GM23248 (cell line): Measurements from ENCODE around the gene B9D2. TPM values are rescaled to one million over a fixed set of nuclear protein-coding genes. Genes with fewer than 3 reads are reported as not detected.
A peak's percentile ranks its signal among the peaks of the same experiment; 100 is the strongest.

ENCODE experiments used
- DNase-seq: peaks from one replicate; pipeline ENCODE4 v3.0.0-alpha.2; 2015
- H2AFZ ChIP-seq: fragments of 200-600 bp; sonication (generic); 2 replicates; pipeline ENCODE4 v1.6.1; 2016; ENCODE audit warnings: antibody characterized with exemption
- H3F3A ChIP-seq: fragments of 200-600 bp; sonication (generic); 2 replicates; pipeline ENCODE4 v1.6.1; 2016; ENCODE audit warnings: mild to moderate bottlenecking, antibody characterized with exemption, mixed run types; ENCODE audit not compliant: insufficient read depth
- H3K27ac ChIP-seq: fragments of 200-600 bp; sonication (generic); 2 replicates; pipeline ENCODE4 v1.5.1; 2016; ENCODE audit warnings: mild to moderate bottlenecking
- H3K27me3 ChIP-seq: fragments of 200-600 bp; sonication (generic); replicated peaks from 2 replicates; pipeline ENCODE4 v1.6.1; 2016; ENCODE audit warnings: mild to moderate bottlenecking; ENCODE audit not compliant: insufficient read depth
- H3K36me3 ChIP-seq: fragments of 200-600 bp; sonication (generic); 2 replicates; pipeline ENCODE4 v1.6.1; 2016; ENCODE audit warnings: low read depth, mild to moderate bottlenecking
- H3K4me1 ChIP-seq: fragments of 200-600 bp; sonication (generic); 2 replicates; pipeline ENCODE4 v1.6.1; 2016; ENCODE audit warnings: mild to moderate bottlenecking; ENCODE audit not compliant: insufficient read depth
- H3K4me2 ChIP-seq: fragments of 200-600 bp; sonication (generic); one replicate; pipeline ENCODE4 v1.6.1; 2016; ENCODE audit warnings: mild to moderate bottlenecking; ENCODE audit not compliant: unreplicated experiment
- H3K4me3 ChIP-seq: fragments of 200-600 bp; sonication (generic); 2 replicates; pipeline ENCODE4 v1.5.1; 2016; ENCODE audit warnings: mild to moderate bottlenecking
- H3K79me2 ChIP-seq: fragments of 200-600 bp; sonication (generic); 2 replicates; pipeline ENCODE4 v1.6.1; 2016; ENCODE audit warnings: mild to moderate bottlenecking; ENCODE audit not compliant: insufficient read depth
- H3K9ac ChIP-seq: fragments of 200-600 bp; sonication (generic); 2 replicates; pipeline ENCODE4 v1.6.1; 2016; ENCODE audit warnings: mild to moderate bottlenecking
- H3K9me2 ChIP-seq: fragments of 200-600 bp; sonication (generic); 2 replicates; pipeline ENCODE4 v1.6.1; 2016; ENCODE audit warnings: mixed run types, mild to moderate bottlenecking, moderate library complexity; ENCODE audit not compliant: insufficient read depth
- H3K9me3 ChIP-seq: fragments of 200-600 bp; sonication (generic); one replicate; pipeline ENCODE4 v1.6.1; 2017; ENCODE audit warnings: low read depth
- H4K20me1 ChIP-seq: fragments of 200-600 bp; sonication (generic); 2 replicates; pipeline ENCODE4 v1.6.0; 2016; ENCODE audit not compliant: insufficient read depth
- EZH2 ChIP-seq: fragments of 200-600 bp; sonication (generic); IDR thresholded peaks from 2 replicates; pipeline ENCODE4 v1.6.1; 2018; ENCODE audit warnings: antibody characterized with exemption, mild to moderate bottlenecking; ENCODE audit not compliant: insufficient read depth, poor library complexity, severe bottlenecking
- EZH2phosphoT487 ChIP-seq: fragments of 200-600 bp; sonication (generic); IDR thresholded peaks from 2 replicates; pipeline ENCODE4 v1.6.1; 2018; ENCODE audit warnings: antibody characterized with exemption, moderate library complexity, mild to moderate bottlenecking, low read depth; ENCODE audit not compliant: insufficient read depth
- WGBS, 2 experiments: methylation state at CpG; one replicate each; pipeline ENCODE4 v1.1.6; 2015 to 2017; ENCODE audit warnings: low lambda C conversion rate in 2 of 2, low coverage in 1 of 2; ENCODE audit errors: missing lambda C conversion rate in 2 of 2; 5-methylcytosine and 5-hydroxymethylcytosine counted together
- in situ Hi-C: fragments of 300-500 bp; cut with MboI; formaldehyde crosslinking; loops from 2 replicates; pipeline ENCODE4 v1.15.0; 2020
- polyA plus RNA-seq: library from polyadenylated mRNA; unstranded; fragments of >200 nt; fragmentation: Nextera tagmentation; extraction: Ambion mirVana; gene quantifications from 2 replicates; pipeline ENCODE4 v1.2.1, GENCODE V29; 2016
- total RNA-seq: library from RNA; depleted of rRNA; stranded (reverse); fragments of >200 nt; shearing (Covaris generic); gene quantifications from 2 replicates; pipeline ENCODE4 v1.2.3, GENCODE V29; 2014

The B9D2 gene
- total and polyA plus RNA-seq, 2 experiments from 2014 or later: 9.6 to 13.2 TPM

GRCh38 chr19:41328842-41329225, 35.1 kb downstream of the B9D2 start:
- no peak for DNase-seq
- Histone ChIP-seq H3K79me2 (peaks cover 31% of the 10 kb centered on the region), H3K4me3 (no peak overlapping the region), H3K4me2 (no peak overlapping the region), H3K9me2 (no peaks in the 10 kb centered on the region), H3K9me3 (no peaks in the 10 kb centered on the region), H3K36me3 (peaks cover 10% of the 10 kb centered on the region; the same call in 1 of the 2 replicates), H2AFZ (no peak overlapping the region), H3K9ac (no peak overlapping the region), H3K27ac (no peak overlapping the region), H3K27me3 (no peaks in the 10 kb centered on the region), H3F3A (peaks cover 46% of the 10 kb centered on the region), H3K4me1 (peaks cover 32% of the 10 kb centered on the region), H4K20me1 (no peaks in the 10 kb centered on the region)
- in situ Hi-C loops: no loop called here
- WGBS, 2 experiments: 95 to 100% methylated on average over 1 of the region's 1 CpG
- TF ChIP-seq EZH2: no peak
- no peak for TF ChIP-seq EZH2phosphoT487

GRCh38 chr19:41328157-41328841, 35.6 kb downstream of the B9D2 start:
- Histone ChIP-seq H3K4me2 (no peak overlapping the region), H3K9ac (no peak overlapping the region), H3K9me2 (no peaks in the 10 kb centered on the region), H3K9me3 (no peaks in the 10 kb centered on the region), H3K27ac (peak overlapping the region; percentile 12; the same call in 1 of the 2 replicates), H3K36me3 (peaks cover 7% of the 10 kb centered on the region; the same call in 1 of the 2 replicates), H3K27me3 (no peaks in the 10 kb centered on the region), H3K4me3 (no peak overlapping the region), H3K4me1 (peaks cover 36% of the 10 kb centered on the region), H3K79me2 (peaks cover 26% of the 10 kb centered on the region), H3F3A (peaks cover 48% of the 10 kb centered on the region), H4K20me1 (no peaks in the 10 kb centered on the region), H2AFZ (no peak overlapping the region)
- no peak for DNase-seq
- in situ Hi-C loops: no loop called here
- WGBS, 2 experiments: 95% methylated on average over 22 of the region's 22 CpGs
- TF ChIP-seq EZH2: no peak
- no peak for TF ChIP-seq EZH2phosphoT487

GRCh38 chr19:41327576-41328156, 36.3 kb downstream of the B9D2 start:
- in situ Hi-C loops: no loop called here
- Histone ChIP-seq H2AFZ (no peak overlapping the region), H3K9me2 (no peaks in the 10 kb centered on the region), H3K9me3 (no peaks in the 10 kb centered on the region), H3K27ac (peak overlapping the region; percentile 100), H3K27me3 (no peaks in the 10 kb centered on the region), H3K4me1 (peaks cover 42% of the 10 kb centered on the region), H3F3A (peaks cover 53% of the 10 kb centered on the region), H3K79me2 (peaks cover 20% of the 10 kb centered on the region), H3K4me3 (no peak overlapping the region), H3K4me2 (no peak overlapping the region), H4K20me1 (no peaks in the 10 kb centered on the region), H3K9ac (no peak overlapping the region), H3K36me3 (peaks cover 7% of the 10 kb centered on the region; the same call in 1 of the 2 replicates)
- 76 to 83% methylated on average over 20 to 29 of the region's 33 CpGs for WGBS, 2 experiments
- no peak for TF ChIP-seq EZH2phosphoT487
- no peak for TF ChIP-seq EZH2
- DNase-seq: peak; percentile 53

- H3K4me3 ChIP-seq: no peak overlapping the region
- no peak overlapping the region for H3K4me2 ChIP-seq
- H4K20me1 ChIP-seq: no peaks in the 10 kb centered on the region
- DNase-seq: no peak
- WGBS, 2 experiments: 63 to 75% methylated on average over 11 to 13 of the region's 13 CpGs
- H3K9me2 ChIP-seq: no peaks in the 10 kb centered on the region
- H3K27ac ChIP-seq: peak overlapping the region; percentile 100
- peaks cover 48% of the 10 kb centered on the region for H3K4me1 ChIP-seq
- H3K9me3 ChIP-seq: no peaks in the 10 kb centered on the region
- H2AFZ ChIP-seq: no peak overlapping the region
- no peaks in the 10 kb centered on the region for H3K27me3 ChIP-seq
- H3K79me2 ChIP-seq: peaks cover 15% of the 10 kb centered on the region
- H3F3A ChIP-seq: peaks cover 53% of the 10 kb centered on the region
- H3K36me3 ChIP-seq: peaks cover 6% of the 10 kb centered on the region; the same call in 1 of the 2 replicates
- TF ChIP-seq EZH2phosphoT487: no peak
- TF ChIP-seq EZH2: no peak
- peak overlapping the region; percentile 92 for H3K9ac ChIP-seq
- in situ Hi-C loops: no loop called here
Observed at GRCh38 chr19:41327076-41327575, 36.8 kb downstream of the B9D2 start.
